ENCODE data around the gene KCNK5. TPM values are rescaled to one million over a fixed set of nuclear protein-coding genes. Genes with fewer than 3 reads are reported as not detected.

KCNK5 gene
- total RNA-seq, 1 donor from 2014 or later = 36.7 TPM

- no peak for DNase-seq (ENCODE audit: low spot score)
- peaks cover 21% of the 10 kb centered on the region for H3K36me3 Mint-ChIP-seq (ENCODE audit: low read depth)
- H3K27me3 Mint-ChIP-seq (ENCODE audit: insufficient read depth) = no peaks in the 10 kb centered on the region
- peak overlapping the region; percentile 37 for H3K4me3 Mint-ChIP-seq
- intact Hi-C loops (cut with micrococcal nuclease) = loop anchor here (2.0 kb wide), 1 partner anchor 13 kb away; no protein-coding TSS in a partner anchor
- H3K4me1 Mint-ChIP-seq (ENCODE audit: low read depth) = peaks cover 57% of the 10 kb centered on the region
- H3K9me3 Mint-ChIP-seq = no peaks in the 10 kb centered on the region
- H3K27ac Mint-ChIP-seq = peak overlapping the region; percentile 67
Measured at GRCh38 chr6:39209360-39209811, 19.9 kb downstream of the KCNK5 start.

DNA sequence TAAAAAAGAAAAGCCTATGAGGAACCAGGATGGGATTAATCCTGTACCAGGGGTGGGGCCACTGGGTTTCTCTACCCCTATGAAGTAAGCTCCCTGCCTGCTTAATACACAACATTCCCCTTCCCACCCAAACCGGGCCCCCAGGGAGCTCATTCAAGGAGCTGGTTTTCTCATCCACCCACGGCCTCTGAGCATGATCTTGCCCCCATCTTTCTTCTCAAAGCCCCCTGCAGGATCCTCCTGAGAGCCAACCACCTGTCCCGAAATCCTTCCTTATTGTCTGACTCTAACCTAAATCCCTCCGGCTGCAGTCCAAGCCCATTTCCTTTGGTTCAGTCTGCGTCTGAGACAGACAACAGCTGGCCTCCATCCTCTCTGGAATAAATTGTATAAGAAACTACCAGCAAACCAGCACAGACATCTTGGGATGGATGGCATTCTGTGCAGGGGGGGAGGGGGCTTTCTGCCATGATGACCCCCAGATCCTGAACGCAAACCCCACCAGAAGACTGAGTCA lies 21.0 kb downstream of the KCNK5 start:
- peaks cover 55% of the 10 kb centered on the region for H3K4me1 Mint-ChIP-seq (ENCODE audit: low read depth)
- DNase-seq (ENCODE audit: low spot score) = no peak
- peaks cover 16% of the 10 kb centered on the region for H3K36me3 Mint-ChIP-seq (ENCODE audit: low read depth)
- intact Hi-C loops (cut with micrococcal nuclease) = loop anchor here (2.0 kb wide), 1 partner anchor 15 kb away; no protein-coding TSS in a partner anchor
- no peak overlapping the region for H3K4me3 Mint-ChIP-seq
- peak overlapping the region; percentile 27 for H3K27ac Mint-ChIP-seq
- H3K27me3 Mint-ChIP-seq (ENCODE audit: insufficient read depth) = no peaks in the 10 kb centered on the region
- H3K9me3 Mint-ChIP-seq = no peaks in the 10 kb centered on the region

DNA sequence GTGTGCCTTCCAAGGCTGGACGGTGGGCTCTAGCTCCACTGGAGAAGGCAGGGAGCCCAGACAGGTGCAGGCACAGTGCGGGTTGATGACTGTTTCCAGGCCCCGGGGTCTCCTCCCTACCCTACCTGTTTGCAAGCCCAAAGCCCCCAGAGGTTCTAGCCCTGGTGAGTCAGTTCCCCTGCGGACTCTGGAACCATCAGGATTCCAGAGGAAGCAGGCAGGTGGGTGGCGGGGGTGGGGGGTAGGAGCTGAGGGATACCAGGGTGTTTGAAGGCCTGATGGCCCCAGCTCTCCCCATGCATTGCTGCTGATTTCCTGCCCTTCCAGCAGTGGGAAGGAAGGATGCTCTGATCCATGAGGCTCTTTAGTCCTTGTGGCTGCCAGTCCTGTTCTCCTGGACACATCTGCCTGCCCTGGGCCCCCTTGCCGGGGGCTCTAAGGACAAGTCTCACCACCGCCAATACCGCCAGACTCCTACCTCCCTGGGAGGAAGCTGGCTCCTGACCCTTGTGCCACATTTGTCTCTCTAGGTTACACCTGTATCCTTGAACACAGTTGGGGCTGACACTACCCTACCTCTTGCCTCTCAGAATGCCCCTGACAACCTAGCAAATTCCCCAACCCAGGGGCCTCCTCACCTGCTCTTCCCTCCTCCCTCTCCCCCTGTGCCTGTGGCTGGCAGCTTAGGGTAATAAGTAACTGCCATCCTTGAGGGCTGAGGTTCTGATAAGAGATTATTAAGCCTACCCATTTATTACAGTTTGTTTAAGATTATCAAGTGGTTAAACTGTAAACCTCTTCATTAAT lies 21.7 kb downstream of the KCNK5 start:
- Mint-ChIP-seq H3K27ac (peak overlapping the region; percentile 56), H3K36me3 (ENCODE audit: low read depth) (peaks cover 11% of the 10 kb centered on the region)
- intact Hi-C loops (cut with micrococcal nuclease) = loop anchor here (2.0 kb wide), 1 partner anchor 15 kb away; no protein-coding TSS in a partner anchor

DNA sequence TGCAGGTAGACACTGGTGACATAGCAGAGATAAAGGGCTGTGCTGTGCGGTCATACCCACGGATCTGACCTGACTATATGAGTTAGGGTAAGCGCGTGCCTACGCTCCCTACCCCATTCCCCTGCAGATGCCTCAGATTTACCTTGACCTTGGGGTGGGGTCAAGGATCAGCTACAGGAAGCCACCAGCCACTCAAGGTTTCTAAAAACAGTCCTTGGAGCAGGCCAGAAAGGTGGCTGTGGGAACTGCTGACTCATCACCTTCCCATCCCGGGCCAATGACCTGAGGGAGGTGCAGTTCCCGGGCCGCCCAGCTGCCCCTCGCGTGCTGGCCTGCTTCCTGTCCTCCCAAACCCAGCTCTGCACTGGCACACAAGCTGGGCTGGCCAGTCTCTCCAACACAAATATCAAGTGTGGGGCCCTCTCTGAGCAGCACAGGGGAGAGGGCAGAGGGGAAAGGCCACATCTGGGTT lies 23.0 kb downstream of the KCNK5 start:
- H3K36me3 Mint-ChIP-seq (ENCODE audit: low read depth) = peaks cover 10% of the 10 kb centered on the region
- no peaks in the 10 kb centered on the region for H3K9me3 Mint-ChIP-seq
- intact Hi-C loops (cut with micrococcal nuclease) = no loop called here
- H3K27me3 Mint-ChIP-seq (ENCODE audit: insufficient read depth) = no peaks in the 10 kb centered on the region
- H3K4me3 Mint-ChIP-seq = no peak overlapping the region
- no peak for DNase-seq (ENCODE audit: low spot score)
- H3K4me1 Mint-ChIP-seq (ENCODE audit: low read depth) = peaks cover 53% of the 10 kb centered on the region
- H3K27ac Mint-ChIP-seq = no peak overlapping the region

More for the DNA sequence above, 21.7 kb downstream of the KCNK5 start:
- Mint-ChIP-seq H3K27me3 (ENCODE audit: insufficient read depth) (no peaks in the 10 kb centered on the region), H3K9me3 (no peaks in the 10 kb centered on the region), H3K4me3 (no peak overlapping the region), H3K4me1 (ENCODE audit: low read depth) (peaks cover 53% of the 10 kb centered on the region)
- DNase-seq (ENCODE audit: low spot score) = no peak

DNA sequence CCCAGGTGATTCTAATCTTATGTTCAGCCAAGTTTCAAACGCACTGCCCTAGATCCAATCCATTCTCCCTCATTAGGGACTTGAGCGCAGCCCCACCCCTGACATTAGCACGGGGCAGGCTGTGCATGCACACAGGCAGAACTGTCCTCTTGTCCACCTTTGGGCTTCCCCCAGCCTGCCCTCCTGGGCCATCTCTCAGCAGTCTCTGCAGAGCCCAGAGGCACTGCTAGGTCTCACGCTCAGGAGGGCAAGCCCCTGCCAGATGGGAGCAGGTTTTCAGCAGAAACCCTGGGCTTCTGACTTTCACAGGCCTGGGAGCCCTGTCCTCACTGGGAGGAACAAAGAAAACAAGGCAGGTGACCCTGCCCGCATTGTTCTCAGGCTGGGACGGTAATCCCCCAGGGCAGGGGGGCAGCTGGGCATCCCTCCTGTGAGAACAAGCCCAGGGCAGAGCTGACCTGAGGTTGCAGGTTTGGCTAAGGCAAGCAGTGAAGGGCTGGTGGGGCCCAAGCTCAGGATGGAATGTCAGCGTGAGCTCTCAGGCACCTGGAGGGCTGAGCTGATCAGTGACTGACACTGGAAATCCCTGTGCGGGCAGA lies 24.5 kb downstream of the KCNK5 start:
- Mint-ChIP-seq H3K4me3 (no peak overlapping the region), H3K9me3 (no peaks in the 10 kb centered on the region), H3K27me3 (ENCODE audit: insufficient read depth) (no peaks in the 10 kb centered on the region), H3K27ac (peak overlapping the region; percentile 48), H3K36me3 (ENCODE audit: low read depth) (peaks cover 10% of the 10 kb centered on the region), H3K4me1 (ENCODE audit: low read depth) (peaks cover 58% of the 10 kb centered on the region)
- no peak for DNase-seq (ENCODE audit: low spot score)
- intact Hi-C loops (cut with micrococcal nuclease) = no loop called here

DNA sequence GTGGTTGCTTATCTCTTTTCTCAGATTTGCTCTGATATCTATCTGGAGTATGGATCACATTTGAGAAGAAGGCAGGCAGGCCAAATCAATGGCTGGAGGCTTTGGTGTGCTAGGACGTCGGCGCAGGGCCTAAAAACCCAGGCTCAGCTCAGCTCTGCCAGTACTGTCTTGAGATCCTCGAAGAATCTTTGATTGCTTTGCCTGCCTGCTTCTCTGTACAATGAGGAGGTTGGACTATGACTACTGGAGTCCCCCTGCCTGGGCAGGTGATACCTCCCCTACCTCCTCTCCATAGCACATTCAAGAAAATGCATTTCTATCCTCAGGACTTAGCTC lies 25.1 kb downstream of the KCNK5 start:
- Mint-ChIP-seq H3K27ac (peak overlapping the region; percentile 48), H3K4me3 (no peak overlapping the region), H3K36me3 (ENCODE audit: low read depth) (peaks cover 10% of the 10 kb centered on the region), H3K27me3 (ENCODE audit: insufficient read depth) (no peaks in the 10 kb centered on the region), H3K4me1 (ENCODE audit: low read depth) (peaks cover 53% of the 10 kb centered on the region), H3K9me3 (no peaks in the 10 kb centered on the region)
- intact Hi-C loops (cut with micrococcal nuclease) = no loop called here
- DNase-seq (ENCODE audit: low spot score) = no peak

DNA sequence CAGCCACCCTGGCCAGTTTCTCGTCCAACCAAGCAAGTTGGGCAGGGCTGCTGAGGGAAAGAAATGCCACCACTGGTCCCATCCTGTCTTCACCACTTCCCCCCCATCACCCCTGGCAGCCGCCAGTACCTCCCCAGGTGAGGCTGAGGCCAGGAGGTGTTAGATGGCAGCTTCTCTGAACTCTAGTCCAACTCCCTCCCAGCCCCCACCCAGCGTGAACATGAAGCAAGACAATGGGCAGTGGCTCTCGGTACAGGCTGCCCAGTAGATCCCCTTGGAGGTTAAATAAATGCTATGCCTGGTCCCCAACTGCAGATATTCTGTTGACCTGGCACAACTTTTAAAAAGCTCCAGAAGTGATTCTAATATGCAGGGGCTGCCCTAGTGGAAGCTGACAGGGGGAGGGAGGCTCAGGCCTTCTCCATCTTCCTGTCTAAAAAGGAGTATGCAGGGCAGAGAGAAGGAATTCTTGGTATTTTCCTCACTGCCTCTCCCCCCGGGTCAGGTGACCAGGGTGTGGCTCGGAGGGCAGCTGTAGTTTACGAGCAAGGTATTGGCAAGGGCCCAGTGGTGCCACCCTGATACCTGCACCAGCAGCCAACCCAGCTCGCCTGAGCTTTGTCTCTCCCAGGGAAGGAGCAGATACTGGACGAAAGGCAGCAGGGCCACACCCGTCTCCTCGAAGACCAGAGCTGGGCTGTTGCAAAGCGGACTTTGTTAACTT lies 25.7 kb downstream of the KCNK5 start:
- Mint-ChIP-seq H3K36me3 (ENCODE audit: low read depth) (peaks cover 10% of the 10 kb centered on the region), H3K27ac (no peak overlapping the region), H3K9me3 (no peaks in the 10 kb centered on the region), H3K4me3 (no peak overlapping the region), H3K27me3 (ENCODE audit: insufficient read depth) (no peaks in the 10 kb centered on the region), H3K4me1 (ENCODE audit: low read depth) (peaks cover 51% of the 10 kb centered on the region)
- intact Hi-C loops (cut with micrococcal nuclease) = no loop called here
- no peak for DNase-seq (ENCODE audit: low spot score)

DNA sequence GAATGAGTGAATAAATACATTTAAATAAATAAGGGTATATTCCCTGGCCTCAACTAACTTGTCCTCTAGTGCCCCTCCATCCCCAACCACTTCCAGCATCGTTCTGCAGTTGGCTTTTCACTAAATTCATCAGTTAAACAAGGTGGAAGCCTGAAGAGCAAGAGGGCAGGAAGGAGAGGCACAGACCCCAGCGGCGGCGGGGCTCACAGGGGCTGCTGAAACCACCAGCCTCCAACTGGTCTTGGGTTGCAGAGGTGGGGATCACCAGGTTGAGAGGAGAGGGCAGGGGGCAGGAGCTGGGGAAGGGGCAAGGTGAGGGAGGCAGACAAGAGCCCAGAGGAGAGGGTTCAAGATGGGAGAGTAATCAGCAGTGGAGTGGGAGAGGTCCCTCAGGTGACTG lies 27.1 kb downstream of the KCNK5 start:
- Mint-ChIP-seq H3K4me1 (ENCODE audit: low read depth) (peaks cover 55% of the 10 kb centered on the region), H3K27me3 (ENCODE audit: insufficient read depth) (no peaks in the 10 kb centered on the region)

DNA sequence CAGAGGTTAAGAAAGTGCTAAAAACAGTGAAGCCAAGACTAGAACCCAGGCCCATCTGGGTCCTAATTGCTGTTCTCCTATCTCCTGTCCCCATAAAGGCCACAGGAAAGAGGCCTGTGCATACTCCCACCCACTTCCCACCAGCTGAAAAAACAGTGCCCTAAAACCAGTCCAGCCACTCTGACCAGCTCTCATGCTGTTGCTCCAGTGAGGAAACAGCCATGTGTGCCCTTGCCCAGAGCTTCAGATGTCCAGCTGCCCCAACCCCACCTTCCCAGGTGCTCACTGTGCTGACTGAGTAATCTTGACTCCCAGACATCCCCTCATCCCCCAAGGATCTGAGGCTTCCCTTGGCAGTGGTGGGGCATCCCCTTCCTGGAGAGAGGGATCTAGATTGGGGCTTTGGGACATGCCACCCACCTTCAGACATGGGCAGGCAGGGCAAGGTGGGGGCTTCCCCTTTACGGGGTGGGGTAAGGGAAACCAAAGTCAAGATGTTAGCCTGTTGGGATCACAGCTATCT lies 28.7 kb downstream of the KCNK5 start:
- H3K27ac Mint-ChIP-seq = no peak overlapping the region
- intact Hi-C loops (cut with micrococcal nuclease) = no loop called here

More for the DNA sequence above, 27.1 kb downstream of the KCNK5 start:
- Mint-ChIP-seq H3K27ac (no peak overlapping the region), H3K9me3 (no peaks in the 10 kb centered on the region), H3K36me3 (ENCODE audit: low read depth) (peaks cover 11% of the 10 kb centered on the region), H3K4me3 (no peak overlapping the region)
- DNase-seq (ENCODE audit: low spot score) = no peak
- intact Hi-C loops (cut with micrococcal nuclease) = no loop called here

GRCh38 chr6:39199976-39200375 lies 29.3 kb downstream of the KCNK5 start:
- no peak overlapping the region for H3K27ac Mint-ChIP-seq
- intact Hi-C loops (cut with micrococcal nuclease) = no loop called here
- DNase-seq (ENCODE audit: low spot score) = no peak
- H3K27me3 Mint-ChIP-seq (ENCODE audit: insufficient read depth) = no peaks in the 10 kb centered on the region
- H3K4me1 Mint-ChIP-seq (ENCODE audit: low read depth) = peaks cover 40% of the 10 kb centered on the region
- peaks cover 15% of the 10 kb centered on the region for H3K36me3 Mint-ChIP-seq (ENCODE audit: low read depth)
- H3K9me3 Mint-ChIP-seq = no peaks in the 10 kb centered on the region
- no peak overlapping the region for H3K4me3 Mint-ChIP-seq

More for the DNA sequence above, 28.7 kb downstream of the KCNK5 start:
- no peak for DNase-seq (ENCODE audit: low spot score)
- no peak overlapping the region for H3K4me3 Mint-ChIP-seq
- no peaks in the 10 kb centered on the region for H3K9me3 Mint-ChIP-seq
- peaks cover 12% of the 10 kb centered on the region for H3K36me3 Mint-ChIP-seq (ENCODE audit: low read depth)
- H3K4me1 Mint-ChIP-seq (ENCODE audit: low read depth) = peaks cover 43% of the 10 kb centered on the region
- H3K27me3 Mint-ChIP-seq (ENCODE audit: insufficient read depth) = no peaks in the 10 kb centered on the region

- intact Hi-C loops (cut with micrococcal nuclease) = no loop called here
- DNase-seq (ENCODE audit: low spot score) = no peak
- no peaks in the 10 kb centered on the region for H3K9me3 Mint-ChIP-seq
Measured at GRCh38 chr6:39199231-39199940, 29.9 kb downstream of the KCNK5 start.

DNA sequence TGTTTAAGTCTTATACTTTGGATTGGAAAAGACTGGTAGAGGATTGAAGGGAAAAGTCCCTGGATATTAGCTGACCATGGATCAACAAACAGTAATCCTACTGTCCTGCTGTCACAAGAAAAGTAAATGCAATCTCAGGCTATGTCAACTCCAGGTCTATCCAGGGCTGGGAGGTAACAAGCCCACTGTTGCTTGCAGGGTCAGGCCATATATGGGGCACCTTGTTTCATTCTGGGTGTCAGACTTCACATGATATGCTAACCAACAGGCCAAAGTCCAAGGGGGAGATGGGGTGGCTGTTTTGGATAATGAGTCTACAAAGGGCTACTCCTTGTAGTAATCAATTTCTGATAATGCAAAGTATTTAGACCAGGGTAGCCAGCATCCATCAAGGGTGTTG lies 30.7 kb downstream of the KCNK5 start:
- Mint-ChIP-seq H3K27me3 (ENCODE audit: insufficient read depth) (peaks cover 2% of the 10 kb centered on the region), H3K4me1 (ENCODE audit: low read depth) (peaks cover 36% of the 10 kb centered on the region), H3K27ac (no peak overlapping the region), H3K4me3 (no peak overlapping the region), H3K36me3 (ENCODE audit: low read depth) (peaks cover 25% of the 10 kb centered on the region), H3K9me3 (no peaks in the 10 kb centered on the region)
- DNase-seq (ENCODE audit: low spot score) = no peak
- intact Hi-C loops (cut with micrococcal nuclease) = no loop called here

More at GRCh38 chr6:39199231-39199940, 29.9 kb downstream of the KCNK5 start:
- Mint-ChIP-seq H3K4me1 (ENCODE audit: low read depth) (peaks cover 38% of the 10 kb centered on the region), H3K27ac (no peak overlapping the region), H3K4me3 (no peak overlapping the region), H3K36me3 (ENCODE audit: low read depth) (peaks cover 21% of the 10 kb centered on the region), H3K27me3 (ENCODE audit: insufficient read depth) (peaks cover 1% of the 10 kb centered on the region)

Data from activated T-helper 1 cell treated with anti-CD3 and anti-CD28 coated beads, Interleukin-12 subunit alpha, Interleukin-12 subunit beta, Interleukin-2, Interleukin-4 antibody, amounts not matched to agents 30 ng/mL and 10 ng/mL and 1 ng/mL, durations not matched to agents 14 hours and 24 hours and 36 hours (primary cell).